ENCODE measurements around the gene FOXC1.
A peak's percentile ranks its signal among the peaks of the same experiment; 100 is the strongest.

Gene FOXC1

GRCh38 chr6:1610497-1611321 lies 994 bp downstream of the FOXC1 start:
- peaks cover 75% of the 10 kb centered on the region for H3K27me3 ChIP-seq (ENCODE audit: insufficient read depth, poor library complexity, severe bottlenecking)
- DNase-seq (ENCODE audit: low read depth in 1 of 2, low spot score in 1 of 2) = peak in 1 of 2 experiments; percentile 43
- no peak overlapping the region for H3K27ac ChIP-seq (replicated peaks)
- peak overlapping the region; percentile 45 for H3K4me3 ChIP-seq (replicated peaks; ENCODE audit: insufficient read depth, low read length)
- no peak for TF ChIP-seq CTCF (IDR thresholded peaks at IDR 0.05; ENCODE audit: insufficient read depth, low read length)
- no peak for TF ChIP-seq SPI1 (IDR thresholded peaks at IDR 0.05; ENCODE audit: borderline replicate concordance, low read depth)
- TF ChIP-seq REST (IDR thresholded peaks at IDR 0.05; ENCODE audit: insufficient replicate concordance, low read depth) = no peak
- TF ChIP-seq POLR2AphosphoS5 (IDR thresholded peaks at IDR 0.05; ENCODE audit: low read depth) = no peak
- TF ChIP-seq GABPA (IDR thresholded peaks at IDR 0.05; ENCODE audit: low read depth) = no peak

GRCh38 chr6:1611322-1611571 lies 1.5 kb downstream of the FOXC1 start:
- peaks cover 71% of the 10 kb centered on the region for H3K27me3 ChIP-seq (ENCODE audit: insufficient read depth, poor library complexity, severe bottlenecking)
- no peak overlapping the region for H3K27ac ChIP-seq (replicated peaks)
- no peak for TF ChIP-seq CTCF (IDR thresholded peaks at IDR 0.05; ENCODE audit: insufficient read depth, low read length)
- TF ChIP-seq GABPA (IDR thresholded peaks at IDR 0.05; ENCODE audit: low read depth) = no peak
- TF ChIP-seq SPI1 (IDR thresholded peaks at IDR 0.05; ENCODE audit: borderline replicate concordance, low read depth) = no peak
- TF ChIP-seq POLR2AphosphoS5 (IDR thresholded peaks at IDR 0.05; ENCODE audit: low read depth) = no peak
- TF ChIP-seq REST (IDR thresholded peaks at IDR 0.05; ENCODE audit: insufficient replicate concordance, low read depth) = no peak
- DNase-seq (ENCODE audit: low read depth in 1 of 2, low spot score in 1 of 2) = no peak
- H3K4me3 ChIP-seq (replicated peaks; ENCODE audit: insufficient read depth, low read length) = peak overlapping the region; percentile 31

GRCh38 chr6:1611572-1612298 lies 2.0 kb downstream of the FOXC1 start:
- no peak for DNase-seq (ENCODE audit: low read depth in 1 of 2, low spot score in 1 of 2)
- TF ChIP-seq POLR2AphosphoS5 (IDR thresholded peaks at IDR 0.05; ENCODE audit: low read depth) = no peak
- no peak for TF ChIP-seq REST (IDR thresholded peaks at IDR 0.05; ENCODE audit: insufficient replicate concordance, low read depth)
- no peak for TF ChIP-seq CTCF (IDR thresholded peaks at IDR 0.05; ENCODE audit: insufficient read depth, low read length)
- no peak for TF ChIP-seq GABPA (IDR thresholded peaks at IDR 0.05; ENCODE audit: low read depth)
- no peak for TF ChIP-seq SPI1 (IDR thresholded peaks at IDR 0.05; ENCODE audit: borderline replicate concordance, low read depth)
- Histone ChIP-seq H3K27ac (replicated peaks) (no peak overlapping the region), H3K4me3 (replicated peaks; ENCODE audit: insufficient read depth, low read length) (peak overlapping the region; percentile 31), H3K27me3 (ENCODE audit: insufficient read depth, poor library complexity, severe bottlenecking) (peaks cover 68% of the 10 kb centered on the region)
